22Rv1 (cell line): ENCODE measurements around the gene CDKAL1.

Experiments used
- ZFX ChIP-seq: fragments of 450-650 bp; IDR thresholded peaks from 2 replicates; pipeline ENCODE4 v1.6.1; 2017; ENCODE audit warnings: antibody characterized with exemption, borderline replicate concordance
- TF ChIP-seq, protein P1 (sequence below): fragments of 450-650 bp; IDR thresholded peaks from 2 replicates; pipeline ENCODE4 v1.5.1; 2017; ENCODE audit warnings: mild to moderate bottlenecking

DNA sequence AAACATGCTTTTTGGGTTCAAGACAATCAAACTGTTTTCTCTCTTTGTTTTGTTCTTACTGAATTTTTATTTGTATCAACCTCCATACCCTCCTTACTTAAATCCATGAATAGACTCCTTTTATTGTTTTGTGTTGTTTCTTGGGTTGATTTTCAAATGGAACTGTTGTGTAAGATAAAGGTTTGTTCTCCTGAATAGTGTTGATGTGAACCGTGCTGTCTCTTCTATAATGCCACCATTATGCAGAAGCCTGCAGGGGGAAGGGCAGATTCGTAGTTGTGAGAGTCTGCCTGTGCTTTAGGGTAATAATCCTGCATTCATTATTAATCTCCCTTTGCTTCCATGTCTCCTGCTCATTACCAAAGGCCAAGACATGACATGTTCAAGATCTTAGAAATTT lies 105.9 kb downstream of the CDKAL1 start:
- TF ChIP-seq, protein P1, sequence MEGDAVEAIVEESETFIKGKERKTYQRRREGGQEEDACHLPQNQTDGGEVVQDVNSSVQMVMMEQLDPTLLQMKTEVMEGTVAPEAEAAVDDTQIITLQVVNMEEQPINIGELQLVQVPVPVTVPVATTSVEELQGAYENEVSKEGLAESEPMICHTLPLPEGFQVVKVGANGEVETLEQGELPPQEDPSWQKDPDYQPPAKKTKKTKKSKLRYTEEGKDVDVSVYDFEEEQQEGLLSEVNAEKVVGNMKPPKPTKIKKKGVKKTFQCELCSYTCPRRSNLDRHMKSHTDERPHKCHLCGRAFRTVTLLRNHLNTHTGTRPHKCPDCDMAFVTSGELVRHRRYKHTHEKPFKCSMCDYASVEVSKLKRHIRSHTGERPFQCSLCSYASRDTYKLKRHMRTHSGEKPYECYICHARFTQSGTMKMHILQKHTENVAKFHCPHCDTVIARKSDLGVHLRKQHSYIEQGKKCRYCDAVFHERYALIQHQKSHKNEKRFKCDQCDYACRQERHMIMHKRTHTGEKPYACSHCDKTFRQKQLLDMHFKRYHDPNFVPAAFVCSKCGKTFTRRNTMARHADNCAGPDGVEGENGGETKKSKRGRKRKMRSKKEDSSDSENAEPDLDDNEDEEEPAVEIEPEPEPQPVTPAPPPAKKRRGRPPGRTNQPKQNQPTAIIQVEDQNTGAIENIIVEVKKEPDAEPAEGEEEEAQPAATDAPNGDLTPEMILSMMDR: no peak
- TF ChIP-seq ZFX: no peak
